ENCODE results near the gene LILRA5. TPM values are rescaled to one million over a fixed set of nuclear protein-coding genes. Genes with fewer than 3 reads are reported as not detected.

Gene LILRA5
- not detected in 5 replicates for total RNA-seq (2022; extraction: Qiagen RNA extraction; ENCODE audit: low read depth)

GRCh38 chr19:54312436-54313377 is at the start of gene LILRA5:
LILRA5 (minus strand) TSS chr19:54313166; CDS start chr19:54313019, 147 bp downstream.

GRCh38 chr19:54281007-54281728 is 31.8 kb downstream of the LILRA5 start, which contains the start of gene LILRB2:
LILRB2 (minus strand) TSS chr19:54281110; CDS start chr19:54280496, 614 bp downstream.

DNA sequence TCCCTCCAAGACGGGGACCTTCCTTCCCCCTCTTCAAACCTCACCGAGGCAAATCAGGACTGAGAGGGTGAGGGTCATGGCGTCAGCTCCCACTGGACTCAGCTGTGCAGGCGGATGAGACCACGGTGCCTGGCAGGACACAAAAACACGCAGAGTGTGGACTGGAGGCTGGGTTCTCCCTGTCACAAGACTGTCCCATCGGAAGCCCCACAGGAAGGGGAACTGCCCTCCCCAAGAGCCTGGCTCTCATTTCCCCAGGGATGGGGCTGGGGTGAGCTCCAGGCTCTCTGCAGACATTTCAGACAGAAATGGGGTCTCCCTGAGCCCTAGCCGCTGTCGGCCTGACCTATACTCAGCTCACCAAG is 55.9 kb downstream of the LILRA5 start, which contains the start of gene LILRB5:
TSS of gene LILRB5 (minus strand) at position 158 of the 365 bp plus-strand sequence. CDS start at position 78, 80 bp downstream.

Other genes with a start within 250 kb of the LILRA5 start
- 0.35 to 0.81 TPM (median 0.79 TPM) in 4 of 5 replicates, not detected in the other for gene VSTM1, start 249.3 kb downstream of the LILRA5 start, total RNA-seq (2022; extraction: Qiagen RNA extraction; ENCODE audit: low read depth)
- not detected in 5 replicates for gene TARM1, start 231.8 kb downstream of the LILRA5 start, total RNA-seq (2022; extraction: Qiagen RNA extraction; ENCODE audit: low read depth)
- gene OSCAR, start 212.4 kb downstream of the LILRA5 start, total RNA-seq (2022; extraction: Qiagen RNA extraction; ENCODE audit: low read depth): 0.21 to 0.51 TPM (median 0.30 TPM) in 5 replicates
- gene NDUFA3, start 210.3 kb downstream of the LILRA5 start, total RNA-seq (2022; extraction: Qiagen RNA extraction; ENCODE audit: low read depth): 194 to 262 TPM (median 237 TPM) in 5 replicates
- 21.9 to 25.5 TPM (median 23.0 TPM) in 5 replicates for gene TFPT, start 197.5 kb downstream of the LILRA5 start, total RNA-seq (2022; extraction: Qiagen RNA extraction; ENCODE audit: low read depth)
- 112 to 122 TPM (median 116 TPM) in 5 replicates for gene PRPF31, start 197.4 kb downstream of the LILRA5 start, total RNA-seq (2022; extraction: Qiagen RNA extraction; ENCODE audit: low read depth)
- 60.9 to 77.0 TPM (median 70.0 TPM) in 5 replicates for gene CNOT3, start 175.4 kb downstream of the LILRA5 start, total RNA-seq (2022; extraction: Qiagen RNA extraction; ENCODE audit: low read depth)
- 6.7 to 9.8 TPM (median 9.1 TPM) in 5 replicates for gene LENG1, start 153.4 kb downstream of the LILRA5 start, total RNA-seq (2022; extraction: Qiagen RNA extraction; ENCODE audit: low read depth)
- gene TMC4, start 140.0 kb downstream of the LILRA5 start, total RNA-seq (2022; extraction: Qiagen RNA extraction; ENCODE audit: low read depth): 0.24 to 1.5 TPM (median 1.3 TPM) in 5 replicates
- 126 to 174 TPM (median 157 TPM) in 5 replicates for gene MBOAT7, start 123.6 kb downstream of the LILRA5 start, total RNA-seq (2022; extraction: Qiagen RNA extraction; ENCODE audit: low read depth)
- gene TSEN34, start 121.9 kb downstream of the LILRA5 start, total RNA-seq (2022; extraction: Qiagen RNA extraction; ENCODE audit: low read depth): 80.8 to 131 TPM (median 123 TPM) in 5 replicates
- gene RPS9, start 112.3 kb downstream of the LILRA5 start, total RNA-seq (2022; extraction: Qiagen RNA extraction; ENCODE audit: low read depth): 2,035 to 2,508 TPM (median 2,323 TPM) in 5 replicates
- gene LILRB3, start 90.2 kb downstream of the LILRA5 start, total RNA-seq (2022; extraction: Qiagen RNA extraction; ENCODE audit: low read depth): 0.05 to 0.11 TPM (median 0.06 TPM) in 3 of 5 replicates, not detected in the others
- 0.03 to 0.07 TPM in 2 of 5 replicates, not detected in the others for gene LILRA6, start 70.4 kb downstream of the LILRA5 start, total RNA-seq (2022; extraction: Qiagen RNA extraction; ENCODE audit: low read depth)
- gene LILRB5, start 55.9 kb downstream of the LILRA5 start, total RNA-seq (2022; extraction: Qiagen RNA extraction; ENCODE audit: low read depth): 0.03 to 0.06 TPM in 2 of 5 replicates, not detected in the others
- gene LILRB2, start 32.1 kb downstream of the LILRA5 start, total RNA-seq (2022; extraction: Qiagen RNA extraction; ENCODE audit: low read depth): 0.14 TPM in 1 of 5 replicates, not detected in the others
- gene LILRA4, start 26.0 kb upstream of the LILRA5 start, total RNA-seq (2022; extraction: Qiagen RNA extraction; ENCODE audit: low read depth): not detected in 5 replicates
- 0.08 to 0.12 TPM in 2 of 5 replicates, not detected in the others for gene LAIR1, start 51.8 kb upstream of the LILRA5 start, total RNA-seq (2022; extraction: Qiagen RNA extraction; ENCODE audit: low read depth)
- 0.10 TPM in 1 of 5 replicates, not detected in the others for gene TTYH1, start 102.3 kb upstream of the LILRA5 start, total RNA-seq (2022; extraction: Qiagen RNA extraction; ENCODE audit: low read depth)
- gene LENG8, start 136.0 kb upstream of the LILRA5 start, total RNA-seq (2022; extraction: Qiagen RNA extraction; ENCODE audit: low read depth): 85.8 to 138 TPM (median 96.4 TPM) in 5 replicates
- gene LENG9, start 150.6 kb upstream of the LILRA5 start, total RNA-seq (2022; extraction: Qiagen RNA extraction; ENCODE audit: low read depth): 4.6 to 7.5 TPM (median 6.5 TPM) in 5 replicates
- gene CDC42EP5, start 160.1 kb upstream of the LILRA5 start, total RNA-seq (2022; extraction: Qiagen RNA extraction; ENCODE audit: low read depth): not detected in 5 replicates
- gene LAIR2, start 189.7 kb upstream of the LILRA5 start, total RNA-seq (2022; extraction: Qiagen RNA extraction; ENCODE audit: low read depth): not detected in 5 replicates